Activated naive CD4-positive, alpha-beta T cell treated with anti-CD3 and anti-CD28 coated beads, Interleukin-2, amount 10 ng/mL, durations not matched to agents 5 hours and 36 hours (primary cell): Measurements from ENCODE around the gene CAT. TPM values are rescaled to one million over a fixed set of nuclear protein-coding genes. Genes with fewer than 3 reads are reported as not detected.

Source experiments
- total RNA-seq, 2 experiments: library from RNA; stranded (reverse); gene quantifications; one replicate each; pipeline ENCODE4 v1.2.3, GENCODE V29; 2021

The CAT gene
- total RNA-seq = 10 to 100 TPM; 45.0 to 46.2 TPM

DNA sequence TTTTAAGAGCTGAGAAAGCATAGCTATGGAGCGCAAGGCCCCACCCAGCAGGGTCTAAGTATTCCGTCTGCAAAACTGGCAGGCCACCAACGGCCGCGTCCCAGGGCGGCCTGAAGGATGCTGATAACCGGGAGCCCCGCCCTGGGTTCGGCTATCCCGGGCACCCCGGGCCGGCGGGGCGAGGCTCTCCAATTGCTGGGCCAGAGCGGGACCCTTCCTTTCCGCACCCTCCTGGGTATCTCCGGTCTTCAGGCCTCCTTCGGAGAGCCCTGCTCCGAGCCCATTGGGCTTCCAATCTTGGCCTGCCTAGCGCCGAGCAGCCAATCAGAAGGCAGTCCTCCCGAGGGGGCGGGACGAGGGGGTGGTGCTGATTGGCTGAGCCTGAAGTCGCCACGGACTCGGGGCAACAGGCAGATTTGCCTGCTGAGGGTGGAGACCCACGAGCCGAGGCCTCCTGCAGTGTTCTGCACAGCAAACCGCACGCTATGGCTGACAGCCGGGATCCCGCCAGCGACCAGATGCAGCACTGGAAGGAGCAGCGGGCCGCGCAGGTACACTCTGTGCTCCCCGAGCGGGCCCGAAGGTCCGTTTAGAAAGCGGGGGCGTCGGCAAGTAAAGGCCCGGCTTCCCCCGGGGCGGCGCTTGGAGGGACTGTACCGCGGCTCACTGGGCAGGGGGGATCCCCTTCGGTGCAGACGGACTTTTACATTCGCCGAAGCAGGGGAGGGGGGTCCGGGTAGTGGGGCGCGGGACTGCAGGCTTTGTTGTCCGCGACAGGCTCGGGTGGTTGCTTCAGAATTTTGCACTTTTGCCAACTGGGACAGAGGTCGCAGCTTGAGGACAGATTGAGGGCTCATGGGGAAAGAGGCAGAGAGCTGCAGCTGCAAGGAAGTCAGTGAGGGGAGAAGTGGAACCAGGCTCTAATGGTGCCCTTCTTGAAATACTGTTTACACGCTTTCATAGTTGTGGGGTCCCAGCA is at the start of gene CAT:
CAT (plus strand) TSS at position 406 of the 979 bp plus-strand sequence; CDS start at position 486, 80 bp downstream.

GRCh38 chr11:34513682-34514449 is 75.1 kb downstream of the CAT start, which contains the start of gene ELF5:
ELF5 (minus strand) TSS chr11:34513794; CDS start chr11:34505749, 8,045 bp downstream.

Other genes with a start within 250 kb of the CAT start
- gene ABTB2, start 80.9 kb upstream of the CAT start, total RNA-seq = under 1 TPM; 0.31 to 0.43 TPM
- gene ELF5, start 74.9 kb downstream of the CAT start, total RNA-seq = not detected
- not detected for gene EHF, start 182.2 kb downstream of the CAT start, total RNA-seq